ENCODE results near the gene CLMP.
"Not testable (repeated sequence)": the region's sequence is repeated elsewhere in the genome, so short reads cannot be mapped to it uniquely, and the experiment has no call there.

CLMP gene

DNA sequence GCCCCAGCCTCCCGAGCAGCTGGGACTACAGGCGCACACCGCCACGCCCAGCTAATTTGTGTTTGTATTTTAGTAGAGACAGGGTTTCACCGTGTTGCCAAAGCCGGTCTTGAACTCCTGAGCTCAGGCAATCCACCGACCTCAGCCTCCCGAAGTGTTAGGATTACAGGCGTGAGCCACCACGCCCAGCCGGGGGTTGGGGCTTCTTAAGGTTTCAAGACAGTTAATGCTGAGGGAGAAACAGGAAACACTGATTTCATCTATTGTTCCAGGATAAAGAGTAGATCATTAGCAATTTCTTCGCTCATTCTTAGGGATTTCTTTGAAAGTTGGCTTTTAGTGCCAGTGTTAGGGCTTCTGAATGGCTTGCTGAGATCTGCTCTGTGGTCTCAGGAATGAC, 21.2 kb upstream of the CLMP start:
- DNase-seq, result no peak

DNA sequence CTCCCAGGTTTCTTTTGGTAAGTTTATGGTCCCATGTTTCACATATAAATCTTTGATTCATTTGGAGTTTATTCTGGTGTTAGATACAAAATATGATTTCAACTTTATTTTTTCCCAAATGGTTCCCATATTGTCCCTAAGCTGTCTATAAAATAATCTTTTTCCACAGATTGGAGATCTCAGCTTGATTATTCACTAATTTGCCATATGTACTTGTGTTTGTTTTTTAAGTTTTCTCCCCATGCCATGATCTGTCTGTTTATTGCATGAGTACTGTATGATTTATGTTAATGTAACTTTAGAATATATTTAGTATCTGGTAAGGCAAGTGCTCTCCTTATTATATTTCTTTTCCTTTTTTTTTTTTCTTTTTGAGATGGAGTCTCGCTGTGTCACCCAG, 19.9 kb upstream of the CLMP start:
- no peak for DNase-seq

DNA sequence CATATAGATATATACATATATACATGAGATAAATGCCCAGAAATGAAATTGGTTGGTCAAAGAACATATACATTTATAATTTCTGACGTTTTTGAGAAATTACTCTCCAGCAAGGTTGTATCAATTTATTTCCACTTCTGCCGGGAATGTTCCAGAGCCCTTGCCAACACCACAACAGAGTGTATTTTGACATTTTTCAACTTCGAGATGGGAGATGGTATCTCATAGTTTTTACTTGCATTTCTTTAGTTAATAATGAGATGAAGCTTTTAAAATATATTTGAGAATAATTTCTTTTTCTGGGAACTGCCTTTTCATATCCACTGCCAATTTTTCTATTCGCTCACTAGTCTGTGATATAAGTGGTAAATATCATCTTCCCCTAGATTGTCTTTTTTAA, 19.3 kb upstream of the CLMP start:
- DNase-seq, result no peak

DNA sequence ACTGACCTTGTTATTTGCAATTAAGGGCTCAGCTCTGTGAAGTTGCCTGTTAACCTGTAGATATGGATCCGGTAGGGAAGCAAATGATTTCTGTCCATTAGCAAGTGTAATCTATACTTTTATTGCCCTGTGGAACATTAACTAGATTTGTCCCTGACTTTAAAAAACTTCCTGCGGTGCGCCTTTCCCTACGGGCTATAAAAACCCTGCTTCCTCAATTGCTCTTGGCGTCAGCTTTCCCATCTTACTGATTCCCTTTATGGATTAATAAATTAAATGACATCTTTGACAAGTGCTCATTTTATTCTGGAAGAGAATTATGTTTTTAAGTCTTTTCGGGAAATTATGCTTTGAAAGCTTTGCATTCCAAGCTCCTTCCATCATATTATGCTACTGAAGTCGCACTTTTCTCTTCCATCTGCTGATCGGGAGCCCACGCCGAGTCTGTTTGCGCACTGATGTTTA, 18.3 kb upstream of the CLMP start:
- DNase-seq, result no peak

DNA sequence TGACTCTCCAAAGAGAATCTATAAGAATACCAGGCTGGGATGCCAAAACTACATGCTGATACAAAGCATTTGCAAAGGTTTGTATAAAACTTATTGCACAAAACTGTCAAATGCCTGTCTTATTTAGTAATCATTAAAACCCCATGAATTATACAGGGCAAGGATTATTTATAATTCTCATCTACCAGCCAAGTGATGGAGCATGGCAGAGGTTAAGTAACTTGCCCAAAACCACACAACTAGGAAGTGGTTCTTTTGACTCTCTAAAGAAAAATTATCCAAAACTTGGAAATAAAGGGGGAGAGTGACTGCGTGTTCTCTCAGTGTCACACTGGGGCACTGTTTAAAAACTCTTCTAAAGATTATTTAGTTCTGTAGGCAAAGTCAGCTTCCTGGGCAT, 17.4 kb upstream of the CLMP start:
- no peak for DNase-seq

DNA sequence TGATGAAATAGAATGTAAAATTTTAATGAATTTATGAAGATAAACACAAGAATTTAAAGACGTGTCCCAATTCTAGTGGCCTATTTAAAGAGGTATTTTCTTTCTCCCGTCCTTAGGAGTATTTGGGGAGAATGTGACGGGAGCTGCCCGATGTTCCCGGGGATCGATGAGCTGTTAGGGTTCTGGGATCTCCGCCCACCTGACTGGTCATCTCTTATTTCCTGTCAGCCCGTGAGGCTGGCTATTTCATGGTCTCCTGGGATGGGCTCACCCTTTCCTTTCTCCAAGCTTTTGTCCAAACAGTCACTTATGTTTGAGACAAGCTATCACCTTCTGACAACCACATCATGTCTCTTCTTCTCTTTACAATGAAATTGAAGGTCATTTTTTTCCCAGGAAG, 16.9 kb upstream of the CLMP start:
- DNase-seq, result no peak

DNA sequence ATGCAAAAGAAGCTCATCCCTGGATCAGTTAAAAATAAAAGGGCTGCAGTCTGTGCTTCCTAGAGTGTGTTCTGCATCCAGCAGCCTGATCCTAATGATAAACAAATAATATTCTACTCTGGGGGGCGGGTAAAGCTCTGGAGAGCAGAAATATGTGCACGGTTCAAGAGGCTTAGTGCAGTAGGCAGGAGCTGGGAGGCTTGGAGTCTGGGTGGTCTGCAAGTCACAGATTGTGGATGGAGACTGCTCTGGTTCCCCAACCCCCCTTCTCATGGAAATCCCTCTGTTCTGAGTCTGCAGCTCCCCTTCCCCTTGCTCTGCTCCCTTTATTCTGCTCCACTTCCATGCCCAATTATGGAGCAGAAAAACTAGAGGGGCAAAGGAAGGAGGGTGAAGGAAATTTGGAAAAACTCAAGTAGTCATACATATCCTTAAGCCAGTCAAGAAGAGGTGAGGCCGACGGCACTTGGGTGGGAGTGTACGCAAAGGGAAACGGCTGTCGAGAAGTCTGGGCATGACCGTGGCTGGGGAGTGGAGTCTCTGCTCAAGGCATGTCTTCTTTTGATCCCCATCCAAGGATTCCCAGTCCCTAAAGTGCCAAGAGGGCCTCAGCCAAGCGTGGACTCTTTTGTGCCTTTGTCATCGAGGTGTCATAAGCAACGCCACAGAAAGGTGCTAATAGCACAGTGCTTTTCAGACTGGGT, 16.3 kb upstream of the CLMP start:
- no peak for DNase-seq

DNA sequence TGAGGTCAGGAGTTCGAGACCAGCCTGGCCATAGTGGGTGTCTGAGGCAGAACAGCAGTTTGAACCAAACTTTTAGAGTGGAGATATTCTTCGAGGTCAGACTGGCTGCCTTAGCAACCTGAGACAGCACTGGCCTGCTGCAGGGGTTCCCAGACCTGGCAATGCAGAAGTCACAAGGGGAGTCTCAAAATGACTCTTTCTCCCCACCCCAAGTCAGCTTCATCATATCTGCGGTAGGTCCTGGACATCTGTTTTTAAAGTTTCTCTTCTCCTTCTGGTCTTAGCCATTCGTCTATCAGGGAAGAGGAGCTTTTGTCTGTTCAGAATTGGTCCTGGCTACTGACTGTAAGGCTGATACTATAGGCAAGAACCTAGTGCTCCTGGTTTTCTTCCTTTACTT, 14.5 kb upstream of the CLMP start:
- DNase-seq, result no peak

DNA sequence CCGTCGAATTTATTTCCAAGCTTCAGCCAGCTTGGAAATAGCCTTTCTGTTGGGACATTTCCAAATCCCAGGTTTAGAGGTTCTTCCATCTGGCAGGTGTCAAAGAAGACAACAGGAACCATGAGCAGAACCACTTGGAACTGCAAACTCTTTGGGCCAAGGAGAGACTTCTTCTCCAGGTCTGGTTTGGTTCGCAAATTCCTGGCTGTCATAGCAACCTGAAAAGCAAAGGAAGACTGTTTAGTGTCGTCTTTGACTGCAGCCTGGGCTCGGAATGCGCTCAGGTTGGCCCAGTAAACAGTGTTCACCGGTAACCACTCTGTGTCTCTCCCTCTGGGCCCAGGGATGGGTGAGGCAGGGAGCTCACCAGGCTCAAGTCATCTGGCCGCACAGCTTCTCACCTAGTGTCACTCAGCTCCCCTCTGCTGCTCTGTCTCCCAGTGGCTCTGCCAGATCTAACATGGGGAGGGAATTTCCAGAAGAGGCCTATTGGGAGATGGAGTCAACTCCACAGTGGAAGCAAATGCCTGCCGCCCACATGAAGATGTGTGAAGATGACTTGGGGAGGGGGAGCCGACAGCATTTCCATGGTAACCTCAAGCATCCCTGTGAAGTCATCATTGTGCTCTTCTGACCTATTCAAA, 11.9 kb upstream of the CLMP start:
- DNase-seq, result no peak

DNA sequence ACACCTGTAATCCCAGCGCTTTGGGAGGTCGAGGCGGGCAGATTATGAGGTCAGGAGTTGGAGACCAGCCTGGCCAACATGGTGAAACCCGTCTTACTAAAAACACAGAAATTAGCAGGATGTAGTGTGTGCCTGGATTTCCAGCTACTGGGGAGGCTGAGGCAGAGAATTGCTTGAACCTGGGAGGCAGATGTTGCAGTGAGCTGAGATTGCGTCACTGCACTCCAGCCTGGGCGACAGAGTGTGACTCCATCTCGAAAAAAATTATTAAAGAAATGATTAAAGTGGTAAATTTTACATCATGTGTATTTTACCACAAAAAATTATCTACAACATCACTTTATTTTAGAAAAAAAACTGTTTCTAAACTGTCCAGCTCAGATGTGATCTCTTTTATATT, 11.0 kb upstream of the CLMP start:
- not testable (repeated sequence) for DNase-seq

DNA sequence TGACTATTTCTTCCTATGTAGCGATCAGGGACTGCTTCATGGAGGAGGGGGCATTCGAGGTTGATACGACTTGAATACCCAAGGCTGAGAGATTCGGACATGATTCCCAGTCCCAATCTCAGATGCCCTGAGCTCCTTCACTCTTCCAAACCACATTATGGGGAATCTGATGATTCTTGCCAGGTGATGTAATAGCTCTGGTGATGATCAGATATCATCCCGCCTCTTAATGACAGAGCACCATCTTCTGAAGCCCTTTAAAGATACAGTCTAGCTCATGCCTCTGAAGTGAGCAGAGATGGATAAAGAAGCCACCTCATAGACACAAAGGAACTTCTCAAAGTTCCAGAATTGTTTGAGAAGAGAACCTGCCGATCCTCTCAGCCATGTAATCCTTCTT, 8.9 kb upstream of the CLMP start:
- no peak for DNase-seq

DNA sequence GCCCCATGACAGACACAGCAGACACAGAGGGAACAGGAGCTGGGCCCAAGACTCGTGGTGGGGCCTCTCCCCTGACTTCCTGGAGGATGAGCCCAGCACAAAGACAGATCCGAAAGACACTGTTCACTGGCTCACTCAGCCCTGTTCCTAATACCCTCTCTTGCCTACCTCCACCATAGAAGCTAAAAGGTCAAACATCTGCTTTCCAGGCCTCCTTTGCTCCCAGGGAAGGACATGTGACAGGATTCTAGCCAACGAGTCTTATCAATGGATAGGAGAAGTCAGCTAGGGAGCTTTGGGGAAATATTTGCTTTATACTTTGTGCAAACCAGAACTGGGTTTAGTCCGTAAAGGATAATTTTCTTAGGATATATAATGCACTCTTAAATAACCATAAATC, 8.4 kb upstream of the CLMP start:
- DNase-seq, result no peak

DNA sequence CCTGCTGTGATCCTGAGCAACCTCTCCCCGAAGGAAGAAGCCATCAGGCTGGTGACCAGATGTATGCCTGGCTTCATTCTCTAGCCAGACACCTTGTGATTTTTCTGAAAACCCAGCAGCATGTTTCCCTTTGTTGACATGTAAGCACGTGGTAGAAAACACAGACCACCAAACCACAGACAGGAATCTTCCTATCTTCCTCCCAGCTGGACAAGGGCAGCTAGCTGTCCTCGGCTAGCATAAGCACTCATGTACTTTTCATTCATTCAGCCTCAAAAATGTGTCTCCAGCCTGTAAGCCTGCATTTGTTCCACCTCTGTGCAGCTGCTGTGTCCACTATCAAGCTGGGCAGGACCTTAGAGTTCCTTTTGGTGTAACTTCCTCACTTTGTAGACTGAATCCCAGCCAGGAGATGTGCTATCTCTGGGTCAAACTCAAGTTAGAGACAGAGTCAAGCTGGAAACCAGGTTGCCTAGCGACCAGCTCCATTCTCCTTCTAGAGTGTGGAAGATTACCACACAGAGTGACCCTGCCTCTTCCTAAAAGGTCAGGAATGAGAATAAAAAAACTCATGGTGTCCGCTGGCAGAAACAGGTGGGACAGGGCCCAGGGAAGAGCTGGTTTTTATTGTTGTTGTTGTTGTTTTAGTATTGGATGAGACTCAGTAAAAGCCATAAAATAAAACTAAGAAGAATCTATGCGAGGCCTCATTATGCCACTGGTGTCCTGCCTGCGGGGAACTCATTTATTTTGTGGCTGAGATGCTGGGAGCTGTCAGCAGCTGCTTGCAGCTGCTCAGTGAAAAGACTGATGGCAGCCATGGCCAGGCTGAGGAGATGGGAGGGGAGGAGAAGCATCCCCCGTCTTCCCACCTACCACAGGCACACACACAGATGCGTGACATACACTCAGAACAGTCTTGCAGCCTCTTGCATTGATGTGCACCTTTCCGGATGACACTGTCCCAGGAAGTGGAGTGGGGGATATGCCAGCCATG, 7.4 kb upstream of the CLMP start:
- DNase-seq, result no peak

DNA sequence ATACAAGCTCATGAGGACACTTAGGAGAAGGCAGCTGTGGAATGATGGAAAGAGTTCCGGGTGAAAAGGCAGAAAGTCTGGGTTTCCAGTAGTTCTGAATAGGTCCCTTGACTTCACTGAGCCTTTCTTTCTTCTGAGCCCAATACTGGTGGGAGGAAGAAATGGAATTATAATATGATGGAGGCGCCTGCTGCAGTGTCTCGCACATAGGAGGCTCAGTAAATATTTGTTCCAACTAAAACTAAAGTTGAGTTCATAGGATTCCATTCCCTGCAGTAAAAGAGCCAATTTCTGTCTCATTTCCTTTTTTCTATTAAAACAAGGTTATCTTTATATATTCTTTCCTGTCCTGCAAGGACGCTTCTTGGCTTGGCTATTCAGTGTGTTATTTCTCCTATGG, 5.2 kb upstream of the CLMP start:
- DNase-seq, result no peak

DNA sequence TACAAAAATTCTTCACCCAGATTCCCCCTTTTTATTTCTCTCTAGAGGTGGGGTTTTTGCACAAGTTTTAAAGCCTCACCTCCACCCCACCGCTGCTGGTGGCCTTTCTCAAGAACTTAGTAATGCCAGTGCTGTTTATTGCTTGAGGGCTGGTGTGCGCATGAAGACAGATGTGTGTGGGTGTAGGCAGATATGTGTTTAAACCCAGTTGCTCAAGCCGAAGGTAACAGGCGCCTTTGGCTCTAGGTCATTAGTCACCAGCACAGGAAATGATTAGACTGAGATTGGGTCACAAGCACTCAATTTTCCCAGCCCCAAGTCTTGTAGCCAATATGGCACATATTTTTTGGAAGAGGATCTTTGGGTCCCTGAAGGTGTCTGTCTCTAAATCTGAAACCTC, 2.7 kb upstream of the CLMP start:
- DNase-seq, result no peak

DNA sequence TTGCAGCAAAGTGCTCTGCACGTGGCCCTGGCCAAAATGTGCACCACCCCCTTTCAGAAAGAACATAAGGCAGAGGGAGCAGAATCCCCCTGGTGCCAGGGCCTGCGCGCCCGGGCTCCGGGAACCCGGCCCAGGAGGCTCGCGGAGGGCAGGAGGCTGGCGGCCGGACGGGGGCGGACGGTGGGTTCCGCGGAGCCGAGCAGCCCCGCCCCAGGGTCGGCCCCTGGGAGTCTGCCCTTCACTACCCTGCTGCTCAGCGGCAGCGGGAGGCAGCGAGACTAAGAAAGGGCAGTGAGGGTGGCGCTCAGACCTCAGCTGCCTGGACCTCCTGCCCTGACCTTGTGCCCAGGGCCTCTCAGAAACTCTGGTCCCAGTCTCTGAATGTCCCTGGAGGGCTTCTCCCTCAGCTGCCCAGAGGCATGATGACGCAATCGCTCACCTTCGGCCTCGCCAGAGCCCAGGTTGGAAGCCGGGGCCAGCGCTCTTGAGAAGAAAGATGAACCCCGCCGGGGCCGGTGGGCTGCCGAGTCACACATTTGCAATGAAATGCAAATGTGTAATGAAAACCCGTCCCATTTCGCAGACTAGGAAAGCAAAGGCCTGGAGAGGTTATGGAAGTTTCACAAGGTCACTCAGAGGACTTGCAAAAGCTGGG, 1.1 kb upstream of the CLMP start:
- no peak for DNase-seq

DNA sequence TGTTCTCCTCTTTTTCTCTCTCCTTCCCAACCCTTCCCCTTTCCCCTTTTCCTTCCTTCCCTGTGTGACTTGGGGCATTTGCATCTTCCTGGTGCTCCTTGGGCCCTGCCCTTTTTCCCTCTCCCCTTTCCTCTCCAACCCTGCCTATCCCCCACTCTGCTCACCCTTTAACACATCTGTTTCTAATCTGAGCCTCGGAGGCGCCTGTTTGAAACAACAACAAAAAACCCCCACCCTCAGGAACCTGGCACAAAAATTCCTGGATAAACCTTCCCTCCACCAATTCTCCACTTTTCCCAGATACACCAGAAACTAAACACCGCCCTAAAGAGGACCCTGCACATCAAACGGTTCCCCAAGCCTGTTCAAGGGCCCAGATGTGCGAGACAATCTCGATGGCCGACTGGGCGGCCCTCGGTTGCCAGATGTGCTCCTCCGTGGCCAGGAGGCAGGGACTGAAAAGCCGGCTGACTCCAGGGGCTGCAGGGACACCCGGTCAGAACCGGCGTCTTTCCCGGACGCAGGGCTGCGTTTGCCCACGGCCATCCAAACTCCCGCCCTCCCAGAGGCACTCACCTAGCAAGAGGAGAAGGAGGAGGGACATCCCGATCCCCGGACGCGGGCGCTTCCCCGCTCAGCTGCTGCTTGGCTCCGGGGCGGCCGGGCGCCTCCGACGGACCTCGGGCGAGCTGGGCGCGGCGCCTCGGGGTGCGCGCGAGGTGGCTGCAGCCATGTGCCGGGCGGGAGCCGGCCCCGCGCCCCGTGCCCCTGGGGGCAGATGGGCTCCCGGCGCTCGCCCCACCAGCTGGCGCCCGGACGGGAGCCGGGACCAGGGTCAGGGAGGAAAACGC, 486 bp downstream of the CLMP start:
- DNase-seq, result no peak

DNA sequence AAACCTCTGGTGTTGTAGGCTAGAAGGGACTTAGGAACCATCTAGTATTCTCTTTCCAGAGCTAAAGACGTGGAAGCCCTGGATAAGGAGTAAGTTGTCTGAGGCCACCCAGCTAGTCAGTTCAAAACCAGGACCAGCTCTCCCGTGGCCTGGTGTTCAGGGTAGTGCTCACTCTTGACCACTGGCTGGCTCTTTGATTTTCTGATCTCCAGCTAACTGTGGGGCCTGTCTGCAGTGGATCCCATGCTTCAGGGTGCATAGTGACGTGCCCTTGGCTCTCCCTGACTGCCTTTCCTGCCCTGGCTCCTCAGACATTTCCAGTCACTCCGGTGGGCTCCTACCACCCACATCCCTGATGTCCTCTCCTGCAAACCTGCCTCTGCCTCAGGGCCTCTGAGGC, 1.3 kb downstream of the CLMP start:
- no peak for DNase-seq

DNA sequence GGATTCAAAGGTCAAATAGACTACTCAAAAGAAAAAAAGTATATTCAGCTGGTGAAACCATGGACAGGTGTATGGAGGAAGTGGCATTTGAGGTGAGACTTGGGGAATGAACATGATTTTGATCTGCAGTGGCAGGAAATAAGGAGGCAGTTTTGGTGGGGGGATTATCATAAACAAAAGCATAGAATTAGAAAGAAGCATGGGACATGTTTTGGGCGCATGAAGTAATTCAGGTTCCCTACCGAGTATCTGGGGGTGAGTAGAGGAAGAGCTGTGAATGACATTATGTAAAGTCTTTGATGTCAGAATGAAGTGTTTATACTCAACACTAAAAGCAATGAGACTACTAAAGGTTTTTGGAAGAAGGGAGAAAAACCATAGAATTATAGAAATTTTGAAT, 3.1 kb downstream of the CLMP start:
- DNase-seq, result no peak

DNA sequence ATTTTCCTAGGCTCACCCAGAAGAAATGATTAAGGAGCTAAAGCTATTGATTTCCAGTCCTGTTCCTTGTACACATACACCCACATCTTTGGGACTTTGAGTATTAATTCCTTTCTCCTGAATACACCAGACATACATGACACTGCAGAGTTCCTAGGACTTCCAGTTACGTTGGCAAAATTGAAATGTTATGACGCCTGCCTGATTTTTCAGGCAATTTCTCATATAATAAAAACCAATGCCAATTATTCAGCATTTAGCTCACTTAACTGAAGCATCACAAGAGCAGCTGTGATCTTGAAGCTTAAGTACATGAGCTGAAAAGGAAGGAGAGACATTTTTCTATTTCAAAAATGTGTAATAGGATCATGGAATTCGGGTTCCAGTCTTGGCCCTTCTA, 4.5 kb downstream of the CLMP start:
- DNase-seq, result no peak

DNA sequence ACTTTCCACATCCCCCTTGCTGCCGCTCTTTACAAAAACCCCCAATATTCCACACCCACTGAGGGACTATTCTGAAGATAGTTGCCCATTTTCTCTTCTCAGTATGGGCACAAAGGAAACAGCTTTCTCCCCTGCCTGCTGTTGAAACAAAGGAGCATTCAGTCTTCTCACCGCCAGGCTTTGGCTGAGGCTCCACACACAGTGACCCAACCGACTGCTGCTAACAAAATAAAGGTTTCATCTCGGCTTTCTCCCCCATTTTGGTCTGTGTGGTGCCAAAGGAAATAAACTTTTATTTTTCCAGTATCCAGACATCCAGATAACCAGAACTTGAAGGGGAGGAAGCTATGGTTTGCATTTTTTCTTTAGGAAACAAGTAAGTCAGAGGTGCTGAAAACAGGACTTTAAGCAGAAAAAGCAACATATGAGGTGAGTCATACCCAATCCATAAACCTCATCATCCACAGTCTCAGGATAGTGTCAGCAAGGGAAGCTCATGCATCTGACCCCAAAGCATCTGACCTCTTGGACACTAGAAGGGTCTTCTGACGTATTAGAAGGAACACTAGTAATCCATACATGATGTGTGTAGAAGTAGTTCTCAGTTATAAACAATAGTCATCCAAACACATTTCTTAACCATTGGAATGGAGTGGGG, 6.4 kb downstream of the CLMP start:
- DNase-seq, result no peak
